Loucy (cell line): ENCODE results near the gene SMG6.

Experiments
- H2AFZ ChIP-seq: fragments of 200-600 bp; sonication (generic); 2 replicates; pipeline ENCODE4 v1.6.0; 2016; ENCODE audit warnings: antibody characterized with exemption, mild to moderate bottlenecking, low read length, moderate library complexity
- H3F3A ChIP-seq: fragments of 200-600 bp; 2 replicates; pipeline ENCODE4 v1.6.0; 2016; ENCODE audit warnings: antibody characterized with exemption, low read depth, mild to moderate bottlenecking
- H3K27me3 ChIP-seq: fragments of 200-600 bp; sonication (generic); 2 replicates; pipeline ENCODE4 v1.6.1; 2014; ENCODE audit warnings: low read length, mild to moderate bottlenecking; ENCODE audit not compliant: insufficient read depth, poor library complexity, severe bottlenecking
- H3K36me3 ChIP-seq: fragments of 200-600 bp; sonication (generic); 2 replicates; pipeline ENCODE4 v1.6.1; 2016; ENCODE audit warnings: low read length; ENCODE audit not compliant: insufficient read depth
- H3K4me1 ChIP-seq: fragments of 200-600 bp; sonication (generic); 2 replicates; pipeline ENCODE4 v1.5.1; 2014; ENCODE audit warnings: low read length, mild to moderate bottlenecking; ENCODE audit not compliant: insufficient read depth, poor library complexity, severe bottlenecking
- H3K4me2 ChIP-seq: fragments of 200-600 bp; sonication (generic); 2 replicates; pipeline ENCODE4 v1.6.0; 2014; ENCODE audit warnings: antibody characterized with exemption, low read length, low read depth, mild to moderate bottlenecking; ENCODE audit not compliant: poor library complexity, severe bottlenecking
- H3K4me3 ChIP-seq: fragments of 200-600 bp; sonication (generic); 2 replicates; pipeline ENCODE4 v1.5.1; 2014; ENCODE audit warnings: low read length, mild to moderate bottlenecking, mixed read lengths; ENCODE audit not compliant: poor library complexity, severe bottlenecking
- H3K79me2 ChIP-seq: fragments of 200-600 bp; sonication (generic); 2 replicates; pipeline ENCODE4 v1.6.1; 2014; ENCODE audit warnings: low read length; ENCODE audit not compliant: insufficient read depth
- H3K9ac ChIP-seq: fragments of 200-600 bp; sonication (generic); 2 replicates; pipeline ENCODE4 v1.6.0; 2014; ENCODE audit warnings: mild to moderate bottlenecking, low read depth, low read length, moderate library complexity; ENCODE audit not compliant: poor library complexity, severe bottlenecking
- H3K9me2 ChIP-seq: fragments of 200-600 bp; sonication (generic); replicated peaks from 2 replicates; pipeline ENCODE4 v1.6.1; 2016; ENCODE audit warnings: low read depth, low read length, mixed read lengths
- H3K9me3 ChIP-seq: fragments of 200-600 bp; sonication (generic); 2 replicates; pipeline ENCODE4 v1.6.1; 2014; ENCODE audit warnings: mild to moderate bottlenecking, antibody characterized with exemption, low read length, low read depth; ENCODE audit not compliant: insufficient read depth
- H4K20me1 ChIP-seq: fragments of 200-600 bp; sonication (generic); 2 replicates; pipeline ENCODE4 v1.6.0; 2014; ENCODE audit warnings: antibody characterized with exemption, low read length, mild to moderate bottlenecking; ENCODE audit not compliant: insufficient read depth, poor library complexity, severe bottlenecking
- CTCF ChIP-seq: fragments of 200-600 bp; sonication (generic); conservative IDR thresholded peaks from 2 replicates; pipeline ENCODE4 v1.5.1; 2014; ENCODE audit warnings: mild to moderate bottlenecking, antibody characterized with exemption, low read length
- EZH2phosphoT487 ChIP-seq: fragments of 200-600 bp; IDR thresholded peaks from 2 replicates; pipeline ENCODE4 v1.6.1; 2018; ENCODE audit warnings: antibody characterized with exemption, mild to moderate bottlenecking, moderate library complexity, borderline replicate concordance

The SMG6 gene

GRCh38 chr17:2050300-2051060, 253.1 kb downstream of the SMG6 start:
- TF ChIP-seq CTCF (no peak), EZH2phosphoT487 (no peak)
- Histone ChIP-seq H4K20me1 (peaks cover 6% of the 10 kb centered on the region), H3K9ac (no peak overlapping the region), H3K9me3 (no peaks in the 10 kb centered on the region), H3F3A (no peaks in the 10 kb centered on the region), H3K9me2 (no peaks in the 10 kb centered on the region), H3K36me3 (no peaks in the 10 kb centered on the region), H2AFZ (no peak overlapping the region), H3K79me2 (no peaks in the 10 kb centered on the region), H3K4me1 (peaks cover 22% of the 10 kb centered on the region), H3K4me2 (peak overlapping the region; percentile 53), H3K4me3 (peak overlapping the region; percentile 69), H3K27me3 (no peaks in the 10 kb centered on the region)

GRCh38 chr17:2049333-2050299, 254.0 kb downstream of the SMG6 start:
- Histone ChIP-seq H3K4me3 (peak overlapping the region; percentile 81), H3K27me3 (no peaks in the 10 kb centered on the region), H2AFZ (no peak overlapping the region; the same call in 1 of the 2 replicates), H4K20me1 (peaks cover 6% of the 10 kb centered on the region), H3K4me1 (peaks cover 17% of the 10 kb centered on the region), H3K9me3 (no peaks in the 10 kb centered on the region), H3K79me2 (no peaks in the 10 kb centered on the region), H3K36me3 (no peaks in the 10 kb centered on the region), H3K4me2 (peak overlapping the region; percentile 79), H3K9ac (no peak overlapping the region), H3F3A (no peaks in the 10 kb centered on the region), H3K9me2 (no peaks in the 10 kb centered on the region)
- TF ChIP-seq CTCF (no peak), EZH2phosphoT487 (no peak)

- H3F3A ChIP-seq = no peaks in the 10 kb centered on the region
- H3K4me2 ChIP-seq = peak overlapping the region; percentile 79
- TF ChIP-seq CTCF (no peak), EZH2phosphoT487 (no peak)
- H2AFZ ChIP-seq = no peak overlapping the region
- H3K9me2 ChIP-seq = no peaks in the 10 kb centered on the region
- H3K36me3 ChIP-seq = no peaks in the 10 kb centered on the region
- H3K9ac ChIP-seq = no peak overlapping the region
- no peak overlapping the region for H3K4me3 ChIP-seq
- no peaks in the 10 kb centered on the region for H3K9me3 ChIP-seq
- H3K4me1 ChIP-seq = peaks cover 9% of the 10 kb centered on the region
- no peaks in the 10 kb centered on the region for H3K27me3 ChIP-seq
- peaks cover 6% of the 10 kb centered on the region for H4K20me1 ChIP-seq
- peaks cover 2% of the 10 kb centered on the region; the same call in 1 of the 2 replicates for H3K79me2 ChIP-seq
These were observed 254.8 kb downstream of the SMG6 start for GRCh38 chr17:2048805-2049204.
